22Rv1 (cell line): Measurements from ENCODE around the gene ABLIM3.

Experiments
- H3K27ac ChIP-seq: fragments of 450-650 bp; 2 replicates; pipeline ENCODE4 v1.5.1; 2017
- ZFX ChIP-seq: fragments of 450-650 bp; IDR thresholded peaks from 2 replicates; pipeline ENCODE4 v1.6.1; 2017; ENCODE audit warnings: antibody characterized with exemption, borderline replicate concordance
- TF ChIP-seq, protein P1 (sequence below): fragments of 450-650 bp; IDR thresholded peaks from 2 replicates; pipeline ENCODE4 v1.5.1; 2017; ENCODE audit warnings: mild to moderate bottlenecking

Gene ABLIM3

GRCh38 chr5:149277801-149278200 is 136.5 kb downstream of the ABLIM3 start:
- TF ChIP-seq, protein P1, sequence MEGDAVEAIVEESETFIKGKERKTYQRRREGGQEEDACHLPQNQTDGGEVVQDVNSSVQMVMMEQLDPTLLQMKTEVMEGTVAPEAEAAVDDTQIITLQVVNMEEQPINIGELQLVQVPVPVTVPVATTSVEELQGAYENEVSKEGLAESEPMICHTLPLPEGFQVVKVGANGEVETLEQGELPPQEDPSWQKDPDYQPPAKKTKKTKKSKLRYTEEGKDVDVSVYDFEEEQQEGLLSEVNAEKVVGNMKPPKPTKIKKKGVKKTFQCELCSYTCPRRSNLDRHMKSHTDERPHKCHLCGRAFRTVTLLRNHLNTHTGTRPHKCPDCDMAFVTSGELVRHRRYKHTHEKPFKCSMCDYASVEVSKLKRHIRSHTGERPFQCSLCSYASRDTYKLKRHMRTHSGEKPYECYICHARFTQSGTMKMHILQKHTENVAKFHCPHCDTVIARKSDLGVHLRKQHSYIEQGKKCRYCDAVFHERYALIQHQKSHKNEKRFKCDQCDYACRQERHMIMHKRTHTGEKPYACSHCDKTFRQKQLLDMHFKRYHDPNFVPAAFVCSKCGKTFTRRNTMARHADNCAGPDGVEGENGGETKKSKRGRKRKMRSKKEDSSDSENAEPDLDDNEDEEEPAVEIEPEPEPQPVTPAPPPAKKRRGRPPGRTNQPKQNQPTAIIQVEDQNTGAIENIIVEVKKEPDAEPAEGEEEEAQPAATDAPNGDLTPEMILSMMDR: no peak
- no peak for TF ChIP-seq ZFX
- H3K27ac ChIP-seq: no peak overlapping the region

DNA sequence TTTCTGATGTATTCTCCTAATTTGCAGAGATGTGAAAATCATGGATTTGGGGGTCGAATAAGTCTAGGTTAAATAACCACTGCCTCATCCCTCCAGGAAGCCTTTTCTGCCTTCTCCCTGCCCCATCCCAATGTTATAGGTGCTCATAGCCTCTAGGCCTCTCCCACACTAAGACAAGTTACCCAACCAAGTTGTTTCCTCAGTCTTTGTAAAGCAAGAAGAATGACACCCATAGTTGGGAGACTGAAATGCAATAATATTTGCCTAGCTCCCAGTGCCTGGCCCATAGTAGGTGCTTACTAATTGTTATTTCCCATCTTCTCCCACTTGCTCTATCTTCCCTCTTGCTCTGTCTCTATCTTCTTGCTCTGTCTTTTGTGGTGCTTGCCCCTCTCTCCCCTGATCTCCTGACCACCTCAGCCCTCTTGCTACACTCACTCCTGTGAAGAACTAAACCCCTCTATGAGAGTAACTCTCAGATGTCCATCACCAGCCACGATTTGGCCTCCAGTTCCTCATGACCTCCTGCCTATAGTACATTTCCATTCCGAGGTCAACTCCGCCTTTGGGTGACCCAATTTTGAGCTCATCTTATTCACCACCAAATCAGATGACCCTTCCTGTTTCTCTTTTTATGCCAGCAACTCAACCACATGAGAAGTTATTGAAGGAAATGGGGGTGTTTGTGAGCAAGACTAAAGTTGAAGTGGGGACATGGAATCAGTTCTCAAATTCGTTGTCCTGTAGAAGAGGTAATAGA is 137.3 kb downstream of the ABLIM3 start:
- H3K27ac ChIP-seq: no peak overlapping the region
- no peak for TF ChIP-seq ZFX
- TF ChIP-seq, protein P1: no peak

- TF ChIP-seq, protein P1: no peak
- no peak for TF ChIP-seq ZFX
- no peak overlapping the region for H3K27ac ChIP-seq
Measured at GRCh38 chr5:149279661-149280060, 138.4 kb downstream of the ABLIM3 start.

DNA sequence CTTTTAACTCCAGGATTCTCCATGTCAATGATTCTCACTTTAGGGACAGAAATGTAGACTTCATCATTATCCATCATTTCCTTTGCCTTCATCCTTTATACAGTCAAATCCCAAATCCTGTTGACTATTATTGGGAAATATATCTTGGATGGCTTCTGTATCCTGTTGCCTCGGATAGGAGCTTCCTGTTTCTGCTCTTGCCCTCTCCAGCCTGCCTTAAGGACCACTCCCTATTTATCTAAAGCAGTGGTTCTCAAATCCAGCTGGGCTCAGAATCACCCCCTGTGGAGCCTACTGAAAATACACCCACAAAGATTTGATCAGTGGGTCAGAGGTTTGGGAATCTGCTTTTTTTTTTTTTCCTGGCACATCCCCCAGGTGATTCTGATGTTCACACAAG is 138.8 kb downstream of the ABLIM3 start:
- no peak for TF ChIP-seq ZFX
- TF ChIP-seq, protein P1: no peak

DNA sequence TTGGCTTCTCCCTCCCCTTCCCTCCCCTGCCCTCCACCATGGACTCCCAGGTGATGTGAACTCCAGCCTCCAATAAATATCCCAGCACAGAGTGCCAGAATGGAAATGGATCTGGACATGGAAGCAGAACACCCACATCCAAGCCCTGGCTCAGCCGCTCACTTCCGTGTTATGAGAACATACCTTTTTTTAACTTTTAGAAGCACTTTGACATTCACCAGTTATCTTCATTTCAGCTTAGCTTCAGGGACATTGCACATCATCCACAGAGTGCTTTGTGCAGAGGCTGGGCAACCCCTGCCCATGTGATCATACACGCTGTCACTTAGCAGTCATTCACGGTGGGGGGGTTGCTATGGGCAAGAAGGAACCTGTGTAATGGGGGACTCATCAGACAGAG is 139.5 kb downstream of the ABLIM3 start:
- no peak for TF ChIP-seq ZFX
- TF ChIP-seq, protein P1: no peak
- no peak overlapping the region for H3K27ac ChIP-seq

More for the DNA sequence above, 138.8 kb downstream of the ABLIM3 start:
- no peak overlapping the region for H3K27ac ChIP-seq

- no peak overlapping the region for H3K27ac ChIP-seq
- TF ChIP-seq ZFX: no peak
- TF ChIP-seq, protein P1: no peak
Measured at GRCh38 chr5:149282027-149282965, 141.0 kb downstream of the ABLIM3 start.
